H9 (cell line): ENCODE results near the gene PTPRF. TPM values are rescaled to one million over a fixed set of nuclear protein-coding genes. Genes with fewer than 3 reads are reported as not detected.

Source experiments
- DNase-seq: peaks from one replicate; pipeline ENCODE4 v3.0.0-alpha.2; 2017
- H2AFZ ChIP-seq: one replicate; pipeline ENCODE4 v1.6.1; 2013; ENCODE audit warnings: mild to moderate bottlenecking, low read length, control low read depth, moderate library complexity
- H2AK5ac ChIP-seq: 2 replicates; pipeline ENCODE4 v1.6.1; 2013; ENCODE audit warnings: low read length, control low read depth, mixed read lengths; ENCODE audit not compliant: insufficient read length
- H2BK120ac ChIP-seq: one replicate; pipeline ENCODE4 v1.6.1; 2013; ENCODE audit warnings: low read depth, mild to moderate bottlenecking, low read length, control low read depth, inconsistent platforms; ENCODE audit not compliant: poor library complexity, severe bottlenecking
- H2BK12ac ChIP-seq: 2 replicates; pipeline ENCODE4 v1.6.1; 2013; ENCODE audit warnings: low read length, control low read depth, mixed read lengths, low read depth; ENCODE audit not compliant: insufficient read length
- H2BK15ac ChIP-seq: 2 replicates; pipeline ENCODE4 v1.6.1; 2013; ENCODE audit warnings: low read depth, low read length, control low read depth
- H2BK20ac ChIP-seq: one replicate; pipeline ENCODE4 v1.6.1; 2013; ENCODE audit warnings: low read depth, mild to moderate bottlenecking, low read length, control low read depth, inconsistent platforms; ENCODE audit not compliant: poor library complexity, severe bottlenecking
- H2BK5ac ChIP-seq: 2 replicates; pipeline ENCODE4 v1.6.1; 2013; ENCODE audit warnings: low read length, control low read depth, mixed read lengths; ENCODE audit not compliant: insufficient read length
- H3K14ac ChIP-seq: 2 replicates; pipeline ENCODE4 v1.6.1; 2013; ENCODE audit warnings: low read length, control low read depth; ENCODE audit not compliant: insufficient read depth
- H3K18ac ChIP-seq: 2 replicates; pipeline ENCODE4 v1.6.1; 2013; ENCODE audit warnings: low read depth, mild to moderate bottlenecking, mixed read lengths, low read length, control low read depth; ENCODE audit not compliant: insufficient read length
- H3K23ac ChIP-seq: 2 replicates; pipeline ENCODE4 v1.6.1; 2013; ENCODE audit warnings: low read length, control low read depth, mixed read lengths, low read depth; ENCODE audit not compliant: insufficient read length
- H3K23me2 ChIP-seq: 2 replicates; pipeline ENCODE4 v1.6.1; 2013; ENCODE audit warnings: low read depth, mild to moderate bottlenecking, mixed read lengths, low read length, control low read depth; ENCODE audit not compliant: insufficient read length, poor library complexity, severe bottlenecking
- H3K27ac ChIP-seq: 2 replicates; pipeline ENCODE4 v1.5.1; 2013; ENCODE audit warnings: low read length, control low read depth, mixed read lengths, low read depth; ENCODE audit not compliant: insufficient read length
- H3K27me3 ChIP-seq: 2 replicates; pipeline ENCODE4 v1.6.1; 2013; ENCODE audit warnings: low read length, control low read depth, inconsistent platforms; ENCODE audit not compliant: insufficient read depth
- H3K4ac ChIP-seq: 2 replicates; pipeline ENCODE4 v1.6.1; 2013; ENCODE audit warnings: low read depth, mild to moderate bottlenecking, control low read depth, inconsistent platforms, low read length, moderate library complexity
- H3K4me1 ChIP-seq: 2 replicates; pipeline ENCODE4 v1.6.1; 2013; ENCODE audit warnings: low read length, control low read depth, inconsistent platforms; ENCODE audit not compliant: insufficient read depth
- H3K4me2 ChIP-seq: 2 replicates; pipeline ENCODE4 v1.6.1; 2013; ENCODE audit warnings: low read length, control low read depth, mixed read lengths; ENCODE audit not compliant: insufficient read length, insufficient read depth
- H3K56ac ChIP-seq: 2 replicates; pipeline ENCODE4 v1.6.1; 2013; ENCODE audit warnings: low read depth, mild to moderate bottlenecking, mixed read lengths, low read length, control low read depth; ENCODE audit not compliant: insufficient read length
- H3K79me1 ChIP-seq: 2 replicates; pipeline ENCODE4 v1.6.1; 2013; ENCODE audit warnings: low read depth, mild to moderate bottlenecking, moderate library complexity, low read length, control low read depth, inconsistent platforms; ENCODE audit not compliant: insufficient read depth, poor library complexity, severe bottlenecking
- H3K79me2 ChIP-seq: 2 replicates; pipeline ENCODE4 v1.6.1; 2013; ENCODE audit warnings: low read length, control low read depth, inconsistent platforms; ENCODE audit not compliant: insufficient read depth
- H3K9ac ChIP-seq: 2 replicates; pipeline ENCODE4 v1.6.1; 2013; ENCODE audit warnings: low read length, control low read depth, mixed read lengths; ENCODE audit not compliant: insufficient read length; ENCODE audit errors: extremely low read depth
- H3K9me3 ChIP-seq: one replicate; pipeline ENCODE4 v1.6.1; 2013; ENCODE audit warnings: low read depth, low read length, inconsistent platforms; ENCODE audit not compliant: control insufficient read depth
- H3T11ph ChIP-seq: one replicate; pipeline ENCODE4 v1.6.1; 2013; ENCODE audit warnings: mild to moderate bottlenecking, low read length, control low read depth, inconsistent platforms
- H4K20me1 ChIP-seq: one replicate; pipeline ENCODE4 v1.6.1; 2013; ENCODE audit not compliant: control insufficient read depth, insufficient read length, insufficient read depth
- H4K5ac ChIP-seq: 2 replicates; pipeline ENCODE4 v1.6.1; 2013; ENCODE audit warnings: low read depth, mild to moderate bottlenecking, mixed read lengths, low read length, control low read depth; ENCODE audit not compliant: insufficient read length
- H4K8ac ChIP-seq: replicated peaks from 2 replicates; pipeline ENCODE4 v1.6.1; 2013; ENCODE audit warnings: low read length, control low read depth, mixed read lengths, low read depth; ENCODE audit not compliant: insufficient read length
- H4K91ac ChIP-seq: 2 replicates; pipeline ENCODE4 v1.6.1; 2013; ENCODE audit warnings: low read depth, mild to moderate bottlenecking, moderate library complexity, mixed read lengths, low read length, control low read depth; ENCODE audit not compliant: insufficient read length
- H3K27ac Mint-ChIP-seq, 3 experiments: 2 replicates in 2 of 3; 3 replicates in 1 of 3; pipeline ENCODE4 v1.8.0; 2020 to 2021; ENCODE audit warnings: mixed read lengths in 3 of 3, mild to moderate bottlenecking in 1 of 3, moderate library complexity in 1 of 3
- H3K27me3 Mint-ChIP-seq: 2 replicates; pipeline ENCODE4 v1.8.0; 2021; ENCODE audit warnings: low read depth, mild to moderate bottlenecking, moderate library complexity, mixed read lengths
- H3K36me3 Mint-ChIP-seq, 3 experiments: 2 replicates in 2 of 3; 3 replicates in 1 of 3; pipeline ENCODE4 v1.8.0; 2020 to 2021; ENCODE audit warnings: low read depth in 3 of 3, mixed read lengths in 3 of 3; ENCODE audit not compliant: insufficient read depth in 1 of 3
- H3K4me1 Mint-ChIP-seq, 2 experiments: 2 replicates each; pipeline ENCODE4 v1.8.0; 2020; ENCODE audit warnings: mixed read lengths in 2 of 2
- H3K4me3 Mint-ChIP-seq, 2 experiments: 2 replicates in 1 of 2; 3 replicates in 1 of 2; pipeline ENCODE4 v1.8.0; 2020 to 2021; ENCODE audit warnings: mild to moderate bottlenecking in 2 of 2, mixed read lengths in 2 of 2, moderate library complexity in 1 of 2
- H3K9me3 Mint-ChIP-seq, 2 experiments: 2 replicates in 1 of 2; 3 replicates in 1 of 2; pipeline ENCODE4 v1.8.0; 2020; ENCODE audit warnings: mild to moderate bottlenecking in 2 of 2, mixed read lengths in 2 of 2, moderate library complexity in 1 of 2
- WGBS: extraction: QIAGEN DNeasy Blood & Tissue Kit; methylation state at CpG from one replicate; pipeline ENCODE4 v1.1.7; 2013; ENCODE audit warnings: missing lambda C conversion rate, low lambda C conversion rate, mixed read lengths; ENCODE audit not compliant: insufficient read length; ENCODE audit errors: extremely low coverage; 5-methylcytosine and 5-hydroxymethylcytosine counted together
- total RNA-seq: library from RNA; stranded (reverse); gene quantifications from 2 replicates; pipeline ENCODE4 v1.2.1, GENCODE V29; 2021
- TF ChIP-seq, protein P1 (sequence below): fragments of 200-600 bp; sonication (generic); conservative IDR thresholded peaks from 3 replicates; pipeline ENCODE4 v1.8.0; 2021; ENCODE audit warnings: antibody characterized with exemption, mild to moderate bottlenecking

PTPRF gene
- total RNA-seq, 1 experiment from 2014 or later = 193 TPM

DNA sequence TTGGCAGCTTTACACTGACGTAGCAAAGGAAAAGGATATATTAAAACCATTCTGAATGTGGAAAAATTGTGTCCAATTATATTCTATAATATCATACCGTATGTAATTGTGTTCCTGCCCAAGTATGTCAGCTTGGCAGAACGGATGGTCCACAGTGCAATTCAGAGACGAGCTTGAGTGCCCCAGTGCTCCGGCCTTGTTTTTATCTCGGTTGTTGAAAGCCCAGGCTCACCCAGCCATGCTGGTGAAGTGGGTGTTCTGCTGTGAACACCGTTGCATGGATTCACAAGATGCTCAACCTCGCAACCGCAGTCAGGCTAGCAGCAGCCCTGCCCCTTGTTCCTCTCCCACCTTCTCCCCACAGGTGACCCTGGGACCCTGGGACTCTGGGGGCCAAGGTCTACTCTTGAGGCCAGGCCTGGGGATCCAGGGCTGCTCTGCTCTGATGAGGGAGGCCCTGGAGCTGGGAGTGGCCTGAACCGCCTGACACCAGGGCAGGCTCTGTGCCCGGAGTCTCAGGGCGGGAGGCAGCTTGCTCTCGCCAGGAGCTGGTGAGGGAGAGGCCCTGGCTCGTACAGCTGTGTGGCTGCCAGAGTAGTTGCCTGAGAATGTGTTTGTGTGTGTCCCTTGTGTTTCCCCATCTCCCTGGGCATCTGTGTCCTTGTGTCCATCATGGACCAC is 11.2 kb downstream of the PTPRF start:
- Histone ChIP-seq H3K79me1 (no peaks in the 10 kb centered on the region), H2BK20ac (no peak overlapping the region), H3K4ac (no peak overlapping the region), H2BK12ac (no peak overlapping the region), H3K23ac (no peak overlapping the region), H4K8ac (no peak overlapping the region), H3K79me2 (peaks cover 1% of the 10 kb centered on the region; the same call in 1 of the 2 replicates), H3K4me2 (no peak overlapping the region), H3K4me1 (no peaks in the 10 kb centered on the region; the same call in 1 of the 2 replicates), H3K9ac (no peak overlapping the region), H2AFZ (no peak overlapping the region), H4K20me1 (no peaks in the 10 kb centered on the region), H3K14ac (no peak overlapping the region), H3K27me3 (no peaks in the 10 kb centered on the region), H3K23me2 (no peaks in the 10 kb centered on the region), H2BK15ac (no peak overlapping the region), H4K5ac (no peak overlapping the region), H3K9me3 (no peaks in the 10 kb centered on the region), H2AK5ac (no peak overlapping the region), H2BK5ac (no peak overlapping the region), H3K18ac (no peak overlapping the region), H3K27ac (no peak overlapping the region), H4K91ac (no peak overlapping the region), H2BK120ac (no peak overlapping the region), H3T11ph (no peak overlapping the region), H3K56ac (no peak overlapping the region)
- Mint-ChIP-seq H3K4me1 (peaks cover 45 to 47% of the 10 kb centered on the region in 2 experiments), H3K36me3 (peaks cover 17 to 48% (median 44%) of the 10 kb centered on the region in 3 experiments; a peak in 6 of 7 replicates), H3K27ac (peak overlapping the region in 1 of 3 experiments; percentile 33; a peak in 1 of 7 replicates), H3K4me3 (no peak overlapping the region), H3K27me3 (no peaks in the 10 kb centered on the region; the same call in 1 of the 2 replicates), H3K9me3 (no peaks in the 10 kb centered on the region; a peak in 1 of 5 replicates)
- TF ChIP-seq, protein P1, sequence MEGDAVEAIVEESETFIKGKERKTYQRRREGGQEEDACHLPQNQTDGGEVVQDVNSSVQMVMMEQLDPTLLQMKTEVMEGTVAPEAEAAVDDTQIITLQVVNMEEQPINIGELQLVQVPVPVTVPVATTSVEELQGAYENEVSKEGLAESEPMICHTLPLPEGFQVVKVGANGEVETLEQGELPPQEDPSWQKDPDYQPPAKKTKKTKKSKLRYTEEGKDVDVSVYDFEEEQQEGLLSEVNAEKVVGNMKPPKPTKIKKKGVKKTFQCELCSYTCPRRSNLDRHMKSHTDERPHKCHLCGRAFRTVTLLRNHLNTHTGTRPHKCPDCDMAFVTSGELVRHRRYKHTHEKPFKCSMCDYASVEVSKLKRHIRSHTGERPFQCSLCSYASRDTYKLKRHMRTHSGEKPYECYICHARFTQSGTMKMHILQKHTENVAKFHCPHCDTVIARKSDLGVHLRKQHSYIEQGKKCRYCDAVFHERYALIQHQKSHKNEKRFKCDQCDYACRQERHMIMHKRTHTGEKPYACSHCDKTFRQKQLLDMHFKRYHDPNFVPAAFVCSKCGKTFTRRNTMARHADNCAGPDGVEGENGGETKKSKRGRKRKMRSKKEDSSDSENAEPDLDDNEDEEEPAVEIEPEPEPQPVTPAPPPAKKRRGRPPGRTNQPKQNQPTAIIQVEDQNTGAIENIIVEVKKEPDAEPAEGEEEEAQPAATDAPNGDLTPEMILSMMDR = no peak
- DNase-seq = no peak
- no CpG with 5 or more reads among the region's 14 CpGs for WGBS
